Measurements from ENCODE around the gene MEIKIN. TPM values are rescaled to one million over a fixed set of nuclear protein-coding genes. Genes with fewer than 3 reads are reported as not detected.

The MEIKIN gene
- total and polyA plus RNA-seq, 2 donors (not counting 3 experiments of a cell fraction or from before 2014, with no cell fraction given): not detected

DNA sequence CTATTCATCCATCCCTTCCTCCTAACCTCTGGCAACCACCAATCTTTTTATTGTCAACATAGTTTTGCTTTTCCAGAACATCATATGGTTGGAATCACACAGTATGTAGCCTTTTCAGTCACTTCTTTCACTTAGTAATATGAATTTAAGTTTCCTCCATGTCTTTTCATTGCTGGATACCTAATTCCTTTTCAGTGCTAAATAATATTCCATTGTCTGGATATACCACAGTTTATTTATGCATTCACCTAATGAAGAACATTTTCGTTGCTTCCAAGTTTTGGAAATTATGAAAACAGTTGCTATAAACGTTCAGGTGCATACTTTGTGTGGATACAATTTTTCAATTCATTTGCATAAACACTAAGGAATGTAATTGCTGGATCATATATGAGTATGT, 77.9 kb downstream of the MEIKIN start:
- TF ChIP-seq POLR2AphosphoS5 (IDR thresholded peaks at IDR 0.05; ENCODE audit: insufficient read depth, low read depth, low read length): no peak
- no peak for TF ChIP-seq FOS (IDR thresholded peaks at IDR 0.05; ENCODE audit: borderline replicate concordance, insufficient read depth, low read length)
- TF ChIP-seq, protein P1, sequence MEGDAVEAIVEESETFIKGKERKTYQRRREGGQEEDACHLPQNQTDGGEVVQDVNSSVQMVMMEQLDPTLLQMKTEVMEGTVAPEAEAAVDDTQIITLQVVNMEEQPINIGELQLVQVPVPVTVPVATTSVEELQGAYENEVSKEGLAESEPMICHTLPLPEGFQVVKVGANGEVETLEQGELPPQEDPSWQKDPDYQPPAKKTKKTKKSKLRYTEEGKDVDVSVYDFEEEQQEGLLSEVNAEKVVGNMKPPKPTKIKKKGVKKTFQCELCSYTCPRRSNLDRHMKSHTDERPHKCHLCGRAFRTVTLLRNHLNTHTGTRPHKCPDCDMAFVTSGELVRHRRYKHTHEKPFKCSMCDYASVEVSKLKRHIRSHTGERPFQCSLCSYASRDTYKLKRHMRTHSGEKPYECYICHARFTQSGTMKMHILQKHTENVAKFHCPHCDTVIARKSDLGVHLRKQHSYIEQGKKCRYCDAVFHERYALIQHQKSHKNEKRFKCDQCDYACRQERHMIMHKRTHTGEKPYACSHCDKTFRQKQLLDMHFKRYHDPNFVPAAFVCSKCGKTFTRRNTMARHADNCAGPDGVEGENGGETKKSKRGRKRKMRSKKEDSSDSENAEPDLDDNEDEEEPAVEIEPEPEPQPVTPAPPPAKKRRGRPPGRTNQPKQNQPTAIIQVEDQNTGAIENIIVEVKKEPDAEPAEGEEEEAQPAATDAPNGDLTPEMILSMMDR (IDR thresholded peaks at IDR 0.05; ENCODE audit: extremely low read depth in 1 of 2, insufficient read depth in 1 of 2, low read depth in 1 of 2, low read length in 2 of 2): no peak
- TF ChIP-seq JUN (IDR thresholded peaks at IDR 0.05; ENCODE audit: borderline replicate concordance, insufficient read depth, insufficient read length, low read depth): no peak
- TF ChIP-seq EZH2 (IDR thresholded peaks at IDR 0.05; ENCODE audit: borderline replicate concordance, low read depth, low read length, severe bottlenecking): no peak
- POLR2A ChIA-PET: no interaction called here
- Histone ChIP-seq H3K27me3 (ENCODE audit: control insufficient read depth in 2 of 2, insufficient read depth in 2 of 2, low read length in 2 of 2) (no peaks in the 10 kb centered on the region), H3K27ac (ENCODE audit: insufficient read depth, low read depth, low read length) (no peak overlapping the region), H4K20me1 (replicated peaks; ENCODE audit: control insufficient read depth, extremely low read depth, insufficient read depth, low read length) (no peaks in the 10 kb centered on the region), H3K36me3 (ENCODE audit: control insufficient read depth in 2 of 2, extremely low read depth in 1 of 2, insufficient read depth in 2 of 2, low read length in 2 of 2) (no peaks in the 10 kb centered on the region), H3K4me3 (replicated peaks in 1 of 3; ENCODE audit: insufficient read depth in 1 of 3, low read depth in 1 of 3, low read length in 3 of 3) (no peak overlapping the region), H3K79me2 (ENCODE audit: control insufficient read depth, insufficient read depth, low read length) (no peaks in the 10 kb centered on the region), H3K9ac (replicated peaks; ENCODE audit: extremely low read depth, insufficient read depth, low read length) (no peak overlapping the region), H3K4me1 (ENCODE audit: control insufficient read depth, extremely low read depth, insufficient read depth, low read length) (no peaks in the 10 kb centered on the region), H3K9me3 (replicated peaks; ENCODE audit: control insufficient read depth, insufficient read depth, low read length) (no peaks in the 10 kb centered on the region), H3K4me2 (ENCODE audit: insufficient read depth, low read length) (no peak overlapping the region), H3K9me1 (replicated peaks; ENCODE audit: control insufficient read depth, extremely low read depth, insufficient read depth, low read length) (no peaks in the 10 kb centered on the region), H2AFZ (ENCODE audit: low read depth, low read length) (no peak overlapping the region)
- intact Hi-C loops (cut with micrococcal nuclease): no loop called here
- no peak for DNase-seq (ENCODE audit: low read depth, low spot score)
- no TSS peak for BruUV-seq (replicated peaks)
- no peak for FAIRE-seq
- CTCF ChIA-PET: no interaction called here
- dilution Hi-C loops (cut with MboI; ENCODE audit: extremely low pct_ligation_motif_present, low sequenced_read_pairs): no loop called here

DNA sequence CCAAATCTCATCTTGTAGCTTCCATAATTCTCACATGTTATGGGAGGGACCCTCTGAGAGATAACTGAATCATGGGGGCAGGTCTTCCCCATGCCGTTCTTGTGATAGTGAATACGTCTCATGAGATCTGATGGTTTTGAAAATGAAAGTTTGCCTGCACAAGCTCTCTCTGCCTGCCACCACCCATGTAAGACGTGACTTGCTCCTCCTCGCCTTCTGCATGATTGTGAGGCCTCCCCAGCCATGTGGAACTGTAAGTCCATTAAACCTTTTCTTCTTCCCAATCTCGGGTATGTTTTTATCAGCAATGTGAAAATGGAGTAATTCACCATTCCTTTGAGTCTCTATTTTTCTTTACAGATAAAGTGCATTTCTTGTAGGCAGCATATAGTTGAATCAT, 81.8 kb downstream of the MEIKIN start:
- no peaks in the 10 kb centered on the region for H3K79me2 ChIP-seq (ENCODE audit: control insufficient read depth, insufficient read depth, low read length)
- DNase-seq (ENCODE audit: low read depth, low spot score) (no peak), FAIRE-seq (no peak)
- H3K27me3 ChIP-seq (ENCODE audit: control insufficient read depth in 2 of 2, insufficient read depth in 2 of 2, low read length in 2 of 2): peaks cover 0 to 2% of the 10 kb centered on the region in 2 experiments
- no peak overlapping the region for H2AFZ ChIP-seq (ENCODE audit: low read depth, low read length)
- H4K20me1 ChIP-seq (replicated peaks; ENCODE audit: control insufficient read depth, extremely low read depth, insufficient read depth, low read length): no peaks in the 10 kb centered on the region
- TF ChIP-seq GATA2 (IDR thresholded peaks at IDR 0.05; ENCODE audit: insufficient read depth, insufficient read length, low read depth, low read length): no peak
- no peak for TF ChIP-seq EZH2 (IDR thresholded peaks at IDR 0.05; ENCODE audit: borderline replicate concordance, low read depth, low read length, severe bottlenecking)
- no peak for TF ChIP-seq FOS (IDR thresholded peaks at IDR 0.05; ENCODE audit: borderline replicate concordance, insufficient read depth, low read length)
- TF ChIP-seq POLR2AphosphoS5 (IDR thresholded peaks at IDR 0.05; ENCODE audit: insufficient read depth, low read depth, low read length): no peak
- TF ChIP-seq, protein P1 (IDR thresholded peaks at IDR 0.05; ENCODE audit: extremely low read depth in 1 of 2, insufficient read depth in 1 of 2, low read depth in 1 of 2, low read length in 2 of 2): no peak
- no peak for TF ChIP-seq POLR2A (IDR thresholded peaks at IDR 0.05; ENCODE audit: low read depth, low read length)
- TF ChIP-seq, protein P2, sequence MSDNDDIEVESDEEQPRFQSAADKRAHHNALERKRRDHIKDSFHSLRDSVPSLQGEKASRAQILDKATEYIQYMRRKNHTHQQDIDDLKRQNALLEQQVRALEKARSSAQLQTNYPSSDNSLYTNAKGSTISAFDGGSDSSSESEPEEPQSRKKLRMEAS (IDR thresholded peaks at IDR 0.05; ENCODE audit: insufficient read depth, insufficient read length): no peak
- no peak for TF ChIP-seq JUN (IDR thresholded peaks at IDR 0.05; ENCODE audit: borderline replicate concordance, insufficient read depth, insufficient read length, low read depth)
- TF ChIP-seq MYC (IDR thresholded peaks at IDR 0.05; ENCODE audit: low read depth, low read length): no peak
- no peaks in the 10 kb centered on the region for H3K9me3 ChIP-seq (replicated peaks; ENCODE audit: control insufficient read depth, insufficient read depth, low read length)
- no peaks in the 10 kb centered on the region for H3K9me1 ChIP-seq (replicated peaks; ENCODE audit: control insufficient read depth, extremely low read depth, insufficient read depth, low read length)
- dilution Hi-C loops (cut with MboI; ENCODE audit: extremely low pct_ligation_motif_present, low sequenced_read_pairs): no loop called here
- intact Hi-C loops (cut with micrococcal nuclease): no loop called here
- H3K4me2 ChIP-seq (ENCODE audit: insufficient read depth, low read length): no peak overlapping the region
- no TSS peak for BruUV-seq (replicated peaks)
- no peaks in the 10 kb centered on the region for H3K4me1 ChIP-seq (ENCODE audit: control insufficient read depth, extremely low read depth, insufficient read depth, low read length)
- H3K36me3 ChIP-seq (ENCODE audit: control insufficient read depth in 2 of 2, extremely low read depth in 1 of 2, insufficient read depth in 2 of 2, low read length in 2 of 2): no peaks in the 10 kb centered on the region
- H3K9ac ChIP-seq (replicated peaks; ENCODE audit: extremely low read depth, insufficient read depth, low read length): no peak overlapping the region
- ChIA-PET CTCF (no interaction called here), POLR2A (no interaction called here)
- H3K27ac ChIP-seq (ENCODE audit: insufficient read depth, low read depth, low read length): no peak overlapping the region
- H3K4me3 ChIP-seq (replicated peaks in 1 of 3; ENCODE audit: insufficient read depth in 1 of 3, low read depth in 1 of 3, low read length in 3 of 3): no peak overlapping the region

Measured in endothelial cell of umbilical vein (primary cell).